KG1 (cell line): ENCODE measurements around the gene SYNC.
"Not testable (repeated sequence)": the region's sequence is repeated elsewhere in the genome, so short reads cannot be mapped to it uniquely, and the experiment has no call there.

ENCODE experiments used
- DNase-seq: peaks from one replicate; lab custom pipeline; 2025; lab: John Stamatoyannopoulos, UW

SYNC gene

GRCh38 chr1:32724678-32725614, 22.4 kb upstream of the SYNC start:
- DNase-seq, result peak; percentile 28

GRCh38 chr1:32719681-32720275, 17.2 kb upstream of the SYNC start:
- DNase-seq, result no peak

GRCh38 chr1:32718527-32718926, 16.0 kb upstream of the SYNC start:
- no peak for DNase-seq

GRCh38 chr1:32718036-32718435, 15.5 kb upstream of the SYNC start:
- no peak for DNase-seq

GRCh38 chr1:32717503-32717902, 14.9 kb upstream of the SYNC start:
- no peak for DNase-seq

- no peak for DNase-seq
These were observed 14.0 kb upstream of the SYNC start for GRCh38 chr1:32716312-32717148.

GRCh38 chr1:32715901-32716311, 13.3 kb upstream of the SYNC start:
- DNase-seq, result no peak

GRCh38 chr1:32714277-32714676, 11.7 kb upstream of the SYNC start:
- no peak for DNase-seq

GRCh38 chr1:32713081-32713480, 10.5 kb upstream of the SYNC start:
- no peak for DNase-seq

GRCh38 chr1:32711221-32711620, 8.7 kb upstream of the SYNC start:
- DNase-seq, result not testable (repeated sequence)

- DNase-seq, result no peak
These were observed 6.9 kb upstream of the SYNC start for GRCh38 chr1:32709476-32709875.

GRCh38 chr1:32709075-32709474, 6.5 kb upstream of the SYNC start:
- DNase-seq, result no peak

GRCh38 chr1:32706491-32706890, 3.9 kb upstream of the SYNC start:
- no peak for DNase-seq

GRCh38 chr1:32705516-32705915, 2.9 kb upstream of the SYNC start:
- DNase-seq, result no peak

GRCh38 chr1:32703479-32704291, 1.1 kb upstream of the SYNC start:
- DNase-seq, result no peak

GRCh38 chr1:32701951-32702598, 495 bp downstream of the SYNC start:
- no peak for DNase-seq

GRCh38 chr1:32701421-32701911, 1.1 kb downstream of the SYNC start:
- no peak for DNase-seq

- not testable (repeated sequence) for DNase-seq
These were observed 5.6 kb downstream of the SYNC start for GRCh38 chr1:32696996-32697395.

GRCh38 chr1:32696041-32696440, 6.5 kb downstream of the SYNC start:
- no peak for DNase-seq

- peak; percentile 24 for DNase-seq
These were observed 7.3 kb downstream of the SYNC start for GRCh38 chr1:32695098-32695904.
